ENCODE data around the gene UQCC2.

GRCh38 chr6:33692760-33693158, 18.7 kb downstream of the UQCC2 start:
- TF ChIP-seq, protein P1, sequence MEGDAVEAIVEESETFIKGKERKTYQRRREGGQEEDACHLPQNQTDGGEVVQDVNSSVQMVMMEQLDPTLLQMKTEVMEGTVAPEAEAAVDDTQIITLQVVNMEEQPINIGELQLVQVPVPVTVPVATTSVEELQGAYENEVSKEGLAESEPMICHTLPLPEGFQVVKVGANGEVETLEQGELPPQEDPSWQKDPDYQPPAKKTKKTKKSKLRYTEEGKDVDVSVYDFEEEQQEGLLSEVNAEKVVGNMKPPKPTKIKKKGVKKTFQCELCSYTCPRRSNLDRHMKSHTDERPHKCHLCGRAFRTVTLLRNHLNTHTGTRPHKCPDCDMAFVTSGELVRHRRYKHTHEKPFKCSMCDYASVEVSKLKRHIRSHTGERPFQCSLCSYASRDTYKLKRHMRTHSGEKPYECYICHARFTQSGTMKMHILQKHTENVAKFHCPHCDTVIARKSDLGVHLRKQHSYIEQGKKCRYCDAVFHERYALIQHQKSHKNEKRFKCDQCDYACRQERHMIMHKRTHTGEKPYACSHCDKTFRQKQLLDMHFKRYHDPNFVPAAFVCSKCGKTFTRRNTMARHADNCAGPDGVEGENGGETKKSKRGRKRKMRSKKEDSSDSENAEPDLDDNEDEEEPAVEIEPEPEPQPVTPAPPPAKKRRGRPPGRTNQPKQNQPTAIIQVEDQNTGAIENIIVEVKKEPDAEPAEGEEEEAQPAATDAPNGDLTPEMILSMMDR (IDR thresholded peaks at IDR 0.05), result no peak
- TF ChIP-seq POLR2A (IDR thresholded peaks at IDR 0.05), result no peak
- TF ChIP-seq POLR2AphosphoS5 (IDR thresholded peaks at IDR 0.05), result no peak

Measured in prostate gland (tissue), 2 donors.